Measurements from ENCODE around the gene MCF2L.
"Not testable (repeated sequence)": the region's sequence is repeated elsewhere in the genome, so short reads cannot be mapped to it uniquely, and the experiment has no call there.

Gene MCF2L

GRCh38 chr13:113105921-113106452 is 137.0 kb downstream of the MCF2L start:
- DNase-seq, result no peak

GRCh38 chr13:113106711-113107351 is 137.8 kb downstream of the MCF2L start:
- DNase-seq, result no peak

GRCh38 chr13:113108521-113108920 is 139.5 kb downstream of the MCF2L start:
- DNase-seq, result not testable (repeated sequence)

GRCh38 chr13:113109151-113110047 is 140.4 kb downstream of the MCF2L start:
- DNase-seq, result no peak

- DNase-seq, result no peak
These were observed 141.2 kb downstream of the MCF2L start for GRCh38 chr13:113110048-113110851.

GRCh38 chr13:113110852-113111315 is 141.9 kb downstream of the MCF2L start:
- no peak for DNase-seq

GRCh38 chr13:113111821-113112220 is 142.8 kb downstream of the MCF2L start:
- DNase-seq, result not testable (repeated sequence)

GRCh38 chr13:113112475-113112874 is 143.5 kb downstream of the MCF2L start:
- DNase-seq, result not testable (repeated sequence)

GRCh38 chr13:113112893-113113845 is 144.2 kb downstream of the MCF2L start:
- DNase-seq, result no peak

GRCh38 chr13:113113846-113114271 is 144.8 kb downstream of the MCF2L start:
- no peak for DNase-seq

GRCh38 chr13:113114511-113115362 is 145.7 kb downstream of the MCF2L start:
- DNase-seq, result no peak

- DNase-seq, result no peak
These were observed 146.6 kb downstream of the MCF2L start for GRCh38 chr13:113115363-113116205.

- no peak for DNase-seq
These were observed 147.3 kb downstream of the MCF2L start for GRCh38 chr13:113116206-113116800.

- DNase-seq, result no peak
These were observed 147.9 kb downstream of the MCF2L start for GRCh38 chr13:113116871-113117271.

- DNase-seq, result no peak
These were observed 148.4 kb downstream of the MCF2L start for GRCh38 chr13:113117335-113117872.

- no peak for DNase-seq
These were observed 148.9 kb downstream of the MCF2L start for GRCh38 chr13:113117911-113118260.

GRCh38 chr13:113118261-113119021 is 149.4 kb downstream of the MCF2L start:
- no peak for DNase-seq

GRCh38 chr13:113119166-113119821 is 150.3 kb downstream of the MCF2L start:
- no peak for DNase-seq
